SK-N-MC (cell line): ENCODE results near the gene ZCCHC14.

Experiments
- EZH2 ChIP-seq: fragments of 200-600 bp; sonication (generic); IDR thresholded peaks from one replicate; pipeline ENCODE4 v1.6.1; 2017; ENCODE audit warnings: antibody characterized with exemption
- FOXP2 ChIP-seq: optimal IDR thresholded peaks from 2 replicates; pipeline ENCODE3; 2011; ENCODE audit warnings: mild to moderate bottlenecking, moderate library complexity; ENCODE audit not compliant: insufficient read depth; ENCODE audit errors: extremely low read length, control extremely low read depth
- POLR2AphosphoS5 ChIP-seq: IDR thresholded peaks from 2 replicates; pipeline ENCODE4 v1.6.1; 2012; ENCODE audit warnings: mild to moderate bottlenecking, low read depth, low read length, borderline replicate concordance

DNA sequence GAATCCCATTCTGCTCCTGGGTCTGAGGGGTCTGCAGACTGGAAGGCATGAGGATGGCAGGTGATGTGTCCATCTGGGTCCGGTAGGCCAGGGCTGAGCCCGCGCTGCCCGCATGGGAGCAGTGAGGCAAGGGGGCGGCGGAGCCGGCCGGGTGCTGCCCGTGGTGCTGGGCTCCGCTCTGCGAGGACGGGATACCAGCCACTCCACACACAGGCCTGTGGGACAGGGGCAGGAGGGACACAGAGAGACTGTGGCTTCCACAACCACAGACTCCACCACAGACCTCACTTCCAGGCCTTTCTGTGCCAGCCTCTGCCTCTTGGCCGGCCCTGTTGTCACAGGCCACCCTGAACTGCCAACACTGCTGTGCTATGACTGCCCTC, 75.3 kb downstream of the ZCCHC14 start:
- no peak for TF ChIP-seq EZH2
- no peak for TF ChIP-seq FOXP2
- TF ChIP-seq POLR2AphosphoS5: no peak
